ENCODE data around the gene F10.

The F10 gene

GRCh38 chr13:113167155-113167554 is 44.6 kb downstream of the F10 start:
- no peak for TF ChIP-seq POLR2A (IDR thresholded peaks at IDR 0.05; ENCODE audit: low read depth, low read length)
- TF ChIP-seq TAF1 (IDR thresholded peaks at IDR 0.05; ENCODE audit: borderline replicate concordance, low read depth, low read length) = no peak
- DNase-seq (ENCODE audit: insufficient read length) (no peak), FAIRE-seq (no peak)

- no peak for TF ChIP-seq TAF1 (IDR thresholded peaks at IDR 0.05; ENCODE audit: borderline replicate concordance, low read depth, low read length)
- TF ChIP-seq POLR2A (IDR thresholded peaks at IDR 0.05; ENCODE audit: low read depth, low read length) = no peak
- no peak for TF ChIP-seq POLR2AphosphoS5 (IDR thresholded peaks at IDR 0.05; ENCODE audit: low read depth, low read length)
- no peak for DNase-seq (ENCODE audit: insufficient read length)
- no peak for FAIRE-seq
These were observed 45.0 kb downstream of the F10 start for GRCh38 chr13:113167575-113167974.

GRCh38 chr13:113168211-113168610 is 45.6 kb downstream of the F10 start:
- no peak for TF ChIP-seq POLR2AphosphoS5 (IDR thresholded peaks at IDR 0.05; ENCODE audit: low read depth, low read length)
- no peak for TF ChIP-seq TAF1 (IDR thresholded peaks at IDR 0.05; ENCODE audit: borderline replicate concordance, low read depth, low read length)
- TF ChIP-seq POLR2A (IDR thresholded peaks at IDR 0.05; ENCODE audit: low read depth, low read length) = no peak
- FAIRE-seq (no peak), DNase-seq (ENCODE audit: insufficient read length) (no peak)

- FAIRE-seq = no peak
These were observed 47.0 kb downstream of the F10 start for GRCh38 chr13:113169277-113170272.

GRCh38 chr13:113170511-113170910 is 47.9 kb downstream of the F10 start:
- DNase-seq (ENCODE audit: insufficient read length) = no peak
- FAIRE-seq = no peak
- no peak for TF ChIP-seq POLR2AphosphoS5 (IDR thresholded peaks at IDR 0.05; ENCODE audit: low read depth, low read length)

More at GRCh38 chr13:113169277-113170272, 47.0 kb downstream of the F10 start:
- TF ChIP-seq POLR2A (IDR thresholded peaks at IDR 0.05; ENCODE audit: low read depth, low read length) (no peak), TAF1 (IDR thresholded peaks at IDR 0.05; ENCODE audit: borderline replicate concordance, low read depth, low read length) (no peak), POLR2AphosphoS5 (IDR thresholded peaks at IDR 0.05; ENCODE audit: low read depth, low read length) (no peak)
- DNase-seq (ENCODE audit: insufficient read length) = no peak

- FAIRE-seq (no peak), DNase-seq (ENCODE audit: insufficient read length) (no peak)
- TF ChIP-seq POLR2A (IDR thresholded peaks at IDR 0.05; ENCODE audit: low read depth, low read length) = no peak
- no peak for TF ChIP-seq POLR2AphosphoS5 (IDR thresholded peaks at IDR 0.05; ENCODE audit: low read depth, low read length)
These were observed 48.9 kb downstream of the F10 start for GRCh38 chr13:113171250-113172125.

GRCh38 chr13:113172419-113172926 is 49.9 kb downstream of the F10 start:
- no peak for TF ChIP-seq POLR2AphosphoS5 (IDR thresholded peaks at IDR 0.05; ENCODE audit: low read depth, low read length)
- TF ChIP-seq POLR2A (IDR thresholded peaks at IDR 0.05; ENCODE audit: low read depth, low read length) = no peak
- no peak for TF ChIP-seq TAF1 (IDR thresholded peaks at IDR 0.05; ENCODE audit: borderline replicate concordance, low read depth, low read length)
- no peak for DNase-seq (ENCODE audit: insufficient read length)
- no peak for FAIRE-seq

- DNase-seq (ENCODE audit: insufficient read length) (no peak), FAIRE-seq (no peak)
- TF ChIP-seq POLR2AphosphoS5 (IDR thresholded peaks at IDR 0.05; ENCODE audit: low read depth, low read length) = no peak
- no peak for TF ChIP-seq TAF1 (IDR thresholded peaks at IDR 0.05; ENCODE audit: borderline replicate concordance, low read depth, low read length)
- TF ChIP-seq POLR2A (IDR thresholded peaks at IDR 0.05; ENCODE audit: low read depth, low read length) = no peak
These were observed 53.7 kb downstream of the F10 start for GRCh38 chr13:113176280-113176679.

GRCh38 chr13:113176822-113177221 is 54.2 kb downstream of the F10 start:
- TF ChIP-seq POLR2AphosphoS5 (IDR thresholded peaks at IDR 0.05; ENCODE audit: low read depth, low read length) (no peak), POLR2A (IDR thresholded peaks at IDR 0.05; ENCODE audit: low read depth, low read length) (no peak), TAF1 (IDR thresholded peaks at IDR 0.05; ENCODE audit: borderline replicate concordance, low read depth, low read length) (no peak)
- FAIRE-seq = no peak
- DNase-seq (ENCODE audit: insufficient read length) = no peak

GRCh38 chr13:113178070-113178895 is 55.7 kb downstream of the F10 start:
- TF ChIP-seq POLR2A (IDR thresholded peaks at IDR 0.05; ENCODE audit: low read depth, low read length) = no peak
- TF ChIP-seq POLR2AphosphoS5 (IDR thresholded peaks at IDR 0.05; ENCODE audit: low read depth, low read length) = no peak
- no peak for TF ChIP-seq TAF1 (IDR thresholded peaks at IDR 0.05; ENCODE audit: borderline replicate concordance, low read depth, low read length)
- FAIRE-seq (no peak), DNase-seq (ENCODE audit: insufficient read length) (no peak)

- FAIRE-seq (no peak), DNase-seq (ENCODE audit: insufficient read length) (no peak)
These were observed 56.2 kb downstream of the F10 start for GRCh38 chr13:113178896-113179167.

More at GRCh38 chr13:113178896-113179167, 56.2 kb downstream of the F10 start:
- TF ChIP-seq TAF1 (IDR thresholded peaks at IDR 0.05; ENCODE audit: borderline replicate concordance, low read depth, low read length) (no peak), POLR2AphosphoS5 (IDR thresholded peaks at IDR 0.05; ENCODE audit: low read depth, low read length) (no peak), POLR2A (IDR thresholded peaks at IDR 0.05; ENCODE audit: low read depth, low read length) (no peak)
